NCI-H2196 treated with DMSO at 0.1 percent for 48 hours (cell line): Measurements from ENCODE around the gene EIF5AL1.
"Not testable (repeated sequence)": the region's sequence is repeated elsewhere in the genome, so short reads cannot be mapped to it uniquely, and the experiment has no call there.

Experiments used
- DNase-seq: peaks from one replicate; lab custom pipeline; 2025; ENCODE audit not compliant: unreplicated experiment; lab: John Stamatoyannopoulos, UW

EIF5AL1 gene

GRCh38 chr10:79555354-79556309 lies 43.3 kb downstream of the EIF5AL1 start:
- DNase-seq = no peak

- DNase-seq = not testable (repeated sequence)
Observed at GRCh38 chr10:79556961-79557360, 44.6 kb downstream of the EIF5AL1 start.

- no peak for DNase-seq
Observed at GRCh38 chr10:79559726-79560125, 47.4 kb downstream of the EIF5AL1 start.

GRCh38 chr10:79560160-79560709 lies 47.9 kb downstream of the EIF5AL1 start, which contains the start of gene SFTPA2:
TSS of gene SFTPA2 (minus strand) at chr10:79560407. CDS start at chr10:79559483, 924 bp downstream.
- no peak for DNase-seq

GRCh38 chr10:79561257-79561656 lies 48.9 kb downstream of the EIF5AL1 start:
- no peak for DNase-seq

GRCh38 chr10:79562135-79562756 lies 49.9 kb downstream of the EIF5AL1 start:
- DNase-seq = no peak

- DNase-seq = no peak
Observed at GRCh38 chr10:79563426-79563825, 51.1 kb downstream of the EIF5AL1 start.
